GM23338 (cell line): ENCODE results near the gene KDM4B. TPM values are rescaled to one million over a fixed set of nuclear protein-coding genes. Genes with fewer than 3 reads are reported as not detected.

Experiments
- ATAC-seq: fragments of 200-7000 bp; cut with Tn5 transposase; 3 replicates; pipeline ENCODE4 v1.9.1; 2020
- DNase-seq: peaks from one replicate; pipeline ENCODE4 v3.0.0-alpha.2; 2015; ENCODE audit warnings: low spot score
- H2AFZ ChIP-seq: fragments of 200-600 bp; sonication (generic); 2 replicates; pipeline ENCODE4 v1.8.0; 2016; ENCODE audit warnings: antibody characterized with exemption, mild to moderate bottlenecking, moderate library complexity
- H3F3A ChIP-seq: fragments of 200-600 bp; sonication (generic); replicated peaks from 2 replicates; pipeline ENCODE4 v1.8.0; 2017; ENCODE audit warnings: antibody characterized with exemption, mixed run types, low read depth
- H3K27ac ChIP-seq: fragments of 200-600 bp; sonication (generic); 2 replicates; pipeline ENCODE4 v1.6.1; 2016; ENCODE audit warnings: low read depth
- H3K27me3 ChIP-seq: fragments of 200-600 bp; sonication (generic); 2 replicates; pipeline ENCODE4 v1.8.0; 2016; ENCODE audit warnings: mild to moderate bottlenecking, mixed run types, moderate library complexity; ENCODE audit not compliant: insufficient read depth
- H3K36me3 ChIP-seq: fragments of 200-600 bp; sonication (generic); 2 replicates; pipeline ENCODE4 v1.8.0; 2016; ENCODE audit warnings: mild to moderate bottlenecking; ENCODE audit not compliant: insufficient read depth
- H3K4me1 ChIP-seq: fragments of 200-600 bp; sonication (generic); 2 replicates; pipeline ENCODE4 v1.8.0; 2016; ENCODE audit warnings: mild to moderate bottlenecking, moderate library complexity; ENCODE audit not compliant: insufficient read depth
- H3K4me2 ChIP-seq: fragments of 200-600 bp; sonication (generic); 2 replicates; pipeline ENCODE4 v1.7.1; 2017; ENCODE audit warnings: mixed run types
- H3K4me3 ChIP-seq: fragments of 200-600 bp; sonication (generic); 2 replicates; pipeline ENCODE4 v1.6.1; 2016; ENCODE audit warnings: mixed run types
- H3K79me2 ChIP-seq: fragments of 200-600 bp; sonication (generic); replicated peaks from 2 replicates; pipeline ENCODE4 v1.8.0; 2017; ENCODE audit warnings: mild to moderate bottlenecking; ENCODE audit not compliant: insufficient read depth
- H3K9me2 ChIP-seq: fragments of 200-600 bp; sonication (generic); 2 replicates; pipeline ENCODE4 v1.8.0; 2017; ENCODE audit not compliant: insufficient read depth
- H4K20me1 ChIP-seq: fragments of 200-600 bp; sonication (generic); replicated peaks from 2 replicates; pipeline ENCODE4 v1.8.0; 2017; ENCODE audit warnings: mild to moderate bottlenecking; ENCODE audit not compliant: insufficient read depth
- H3K27ac Mint-ChIP-seq: 2 replicates; pipeline ENCODE4 v1.8.0; 2020; ENCODE audit warnings: inconsistent platforms, mild to moderate bottlenecking, moderate library complexity, mixed read lengths
- H3K27me3 Mint-ChIP-seq: 3 replicates; pipeline ENCODE4 v1.8.0; 2022; ENCODE audit warnings: low read depth, mild to moderate bottlenecking, moderate library complexity, mixed read lengths, inconsistent platforms; ENCODE audit not compliant: insufficient read depth, poor library complexity
- H3K36me3 Mint-ChIP-seq: 3 replicates; pipeline ENCODE4 v1.8.0; 2021; ENCODE audit warnings: low read depth, mild to moderate bottlenecking, inconsistent platforms, moderate library complexity, mixed read lengths
- H3K4me1 Mint-ChIP-seq: 3 replicates; pipeline ENCODE4 v1.8.0; 2020; ENCODE audit warnings: mild to moderate bottlenecking, inconsistent platforms, mixed read lengths
- H3K4me3 Mint-ChIP-seq: 3 replicates; pipeline ENCODE4 v1.8.0; 2021; ENCODE audit warnings: moderate library complexity, mild to moderate bottlenecking, inconsistent platforms, mixed read lengths
- H3K9me3 Mint-ChIP-seq: 3 replicates; pipeline ENCODE4 v1.8.0; 2020; ENCODE audit warnings: moderate library complexity, mild to moderate bottlenecking, inconsistent platforms, mixed read lengths
- CREB1 ChIP-seq: fragments of 250-450 bp; sonication (Bioruptor Pico); IDR thresholded peaks from 2 replicates; pipeline ENCODE4 v1.5.0; 2020; ENCODE audit warnings: low read depth, mild to moderate bottlenecking, moderate library complexity
- CTCF ChIP-seq, 2 experiments: fragments of 200-600 bp in 1 of 2; sonication (generic) in 1 of 2; conservative IDR thresholded peaks; 2 replicates each; pipeline versions ENCODE4 v1.5.1 to v1.6.1; 2016 to 2017; ENCODE audit warnings: antibody characterized with exemption in 2 of 2, low read depth in 2 of 2, mild to moderate bottlenecking in 2 of 2, moderate library complexity in 1 of 2
- ETS1 ChIP-seq: IDR thresholded peaks from 2 replicates; pipeline ENCODE4 v1.6.1; 2016; ENCODE audit warnings: antibody characterized with exemption
- EZH2 ChIP-seq: fragments of 200-600 bp; sonication (generic); IDR thresholded peaks from one replicate; pipeline ENCODE4 v1.8.0; 2017; ENCODE audit warnings: antibody characterized with exemption, mild to moderate bottlenecking, low read depth; ENCODE audit not compliant: unreplicated experiment
- EZH2phosphoT487 ChIP-seq: fragments of 200-600 bp; sonication (generic); IDR thresholded peaks from one replicate; pipeline ENCODE4 v1.8.1; 2018; ENCODE audit warnings: antibody characterized with exemption; ENCODE audit not compliant: unreplicated experiment
- JUNB ChIP-seq: IDR thresholded peaks from one replicate; pipeline ENCODE4 v1.6.1; 2016; ENCODE audit warnings: antibody characterized with exemption; ENCODE audit not compliant: unreplicated experiment
- NANOG ChIP-seq: IDR thresholded peaks from 2 replicates; pipeline ENCODE4 v1.6.1; 2016; ENCODE audit warnings: antibody characterized with exemption, borderline replicate concordance
- POLR2AphosphoS5 ChIP-seq: IDR thresholded peaks from 2 replicates; pipeline ENCODE4 v1.6.1; 2016; ENCODE audit warnings: antibody characterized with exemption, low read depth
- STAT1 ChIP-seq: IDR thresholded peaks from one replicate; pipeline ENCODE4 v1.6.1; 2016; ENCODE audit warnings: antibody characterized with exemption; ENCODE audit not compliant: unreplicated experiment
- ZNF114 ChIP-seq: fragments of 250-450 bp; sonication (Bioruptor Pico); IDR thresholded peaks from 2 replicates; pipeline ENCODE4 v1.5.0; 2020; ENCODE audit warnings: mild to moderate bottlenecking, moderate library complexity
- ZNF331 ChIP-seq: fragments of 250-450 bp; sonication (Bioruptor Pico); IDR thresholded peaks from 2 replicates; pipeline ENCODE4 v1.5.0; 2020; ENCODE audit warnings: low read depth, mild to moderate bottlenecking, moderate library complexity
- ZNF462 ChIP-seq: fragments of 250-450 bp; sonication (Bioruptor Pico); IDR thresholded peaks from 2 replicates; pipeline ENCODE4 v1.5.0; 2020; ENCODE audit warnings: mild to moderate bottlenecking, moderate library complexity
- polyA plus RNA-seq: library from polyadenylated mRNA; unstranded; fragments of >200 nt; fragmentation: Nextera tagmentation; extraction: Ambion mirVana; gene quantifications from 2 replicates; pipeline ENCODE4 v1.2.1, GENCODE V29; 2016
- total RNA-seq: library from RNA; depleted of rRNA; stranded (reverse); fragments of >200 nt; shearing (Covaris generic); gene quantifications from 2 replicates; pipeline ENCODE4 v1.2.3, GENCODE V29; 2014
- TF ChIP-seq, protein P1 (sequence below): IDR thresholded peaks from one replicate; pipeline ENCODE4 v1.6.1; 2018; ENCODE audit warnings: antibody characterized with exemption; ENCODE audit not compliant: unreplicated experiment

KDM4B gene
- total and polyA plus RNA-seq, 2 experiments from 2014 or later = 9.1 to 27.6 TPM

- no peak overlapping the region for H3K4me3 Mint-ChIP-seq
- no peaks in the 10 kb centered on the region for H3K27me3 ChIP-seq
- H3K36me3 Mint-ChIP-seq = peaks cover 21% of the 10 kb centered on the region
- H3K9me3 Mint-ChIP-seq = no peaks in the 10 kb centered on the region; the same call in 2 of the 3 replicates
- no peak overlapping the region for H3K27ac ChIP-seq
- no peaks in the 10 kb centered on the region; the same call in 1 of the 2 replicates for H3K36me3 ChIP-seq
- TF ChIP-seq EZH2phosphoT487 = no peak
- no peak for TF ChIP-seq POLR2AphosphoS5
- TF ChIP-seq, protein P1, sequence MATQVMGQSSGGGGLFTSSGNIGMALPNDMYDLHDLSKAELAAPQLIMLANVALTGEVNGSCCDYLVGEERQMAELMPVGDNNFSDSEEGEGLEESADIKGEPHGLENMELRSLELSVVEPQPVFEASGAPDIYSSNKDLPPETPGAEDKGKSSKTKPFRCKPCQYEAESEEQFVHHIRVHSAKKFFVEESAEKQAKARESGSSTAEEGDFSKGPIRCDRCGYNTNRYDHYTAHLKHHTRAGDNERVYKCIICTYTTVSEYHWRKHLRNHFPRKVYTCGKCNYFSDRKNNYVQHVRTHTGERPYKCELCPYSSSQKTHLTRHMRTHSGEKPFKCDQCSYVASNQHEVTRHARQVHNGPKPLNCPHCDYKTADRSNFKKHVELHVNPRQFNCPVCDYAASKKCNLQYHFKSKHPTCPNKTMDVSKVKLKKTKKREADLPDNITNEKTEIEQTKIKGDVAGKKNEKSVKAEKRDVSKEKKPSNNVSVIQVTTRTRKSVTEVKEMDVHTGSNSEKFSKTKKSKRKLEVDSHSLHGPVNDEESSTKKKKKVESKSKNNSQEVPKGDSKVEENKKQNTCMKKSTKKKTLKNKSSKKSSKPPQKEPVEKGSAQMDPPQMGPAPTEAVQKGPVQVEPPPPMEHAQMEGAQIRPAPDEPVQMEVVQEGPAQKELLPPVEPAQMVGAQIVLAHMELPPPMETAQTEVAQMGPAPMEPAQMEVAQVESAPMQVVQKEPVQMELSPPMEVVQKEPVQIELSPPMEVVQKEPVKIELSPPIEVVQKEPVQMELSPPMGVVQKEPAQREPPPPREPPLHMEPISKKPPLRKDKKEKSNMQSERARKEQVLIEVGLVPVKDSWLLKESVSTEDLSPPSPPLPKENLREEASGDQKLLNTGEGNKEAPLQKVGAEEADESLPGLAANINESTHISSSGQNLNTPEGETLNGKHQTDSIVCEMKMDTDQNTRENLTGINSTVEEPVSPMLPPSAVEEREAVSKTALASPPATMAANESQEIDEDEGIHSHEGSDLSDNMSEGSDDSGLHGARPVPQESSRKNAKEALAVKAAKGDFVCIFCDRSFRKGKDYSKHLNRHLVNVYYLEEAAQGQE = no peak
- TF ChIP-seq JUNB = no peak
- no peak for TF ChIP-seq NANOG
- TF ChIP-seq ZNF462 (CRISPR knock-in tag) = no peak
- no peak for TF ChIP-seq ZNF114 (CRISPR knock-in tag)
- no peak for TF ChIP-seq ETS1
- no peak for TF ChIP-seq STAT1
- TF ChIP-seq ZNF331 = no peak
- TF ChIP-seq CTCF (conservative IDR thresholded peaks at IDR 0.05; ENCODE audit: low read depth in 2 of 2) = no peak
- no peak for TF ChIP-seq CREB1 (CRISPR knock-in tag)
- no peak for TF ChIP-seq EZH2
- no peaks in the 10 kb centered on the region for H3K4me1 ChIP-seq
- ATAC-seq (no peak), DNase-seq (no peak)
- H3F3A ChIP-seq = no peaks in the 10 kb centered on the region
- H3K27ac Mint-ChIP-seq = no peak overlapping the region
- no peak overlapping the region for H3K4me3 ChIP-seq
- H3K4me2 ChIP-seq = no peak overlapping the region
- H3K79me2 ChIP-seq = no peaks in the 10 kb centered on the region
- H3K4me1 Mint-ChIP-seq = no peaks in the 10 kb centered on the region; the same call in 2 of the 3 replicates
- H3K9me2 ChIP-seq = no peaks in the 10 kb centered on the region
- no peak overlapping the region for H2AFZ ChIP-seq
- no peaks in the 10 kb centered on the region; the same call in 1 of the 2 replicates for H4K20me1 ChIP-seq
- H3K27me3 Mint-ChIP-seq = peaks cover 8% of the 10 kb centered on the region
Measured at GRCh38 chr19:5139583-5140325, 170.8 kb downstream of the KDM4B start.
